Type B pancreatic cell (in vitro differentiated cells): ENCODE measurements around the gene RGS2. TPM values are rescaled to one million over a fixed set of nuclear protein-coding genes. Genes with fewer than 3 reads are reported as not detected.

Experiments used
- DNase-seq: peaks from one replicate; pipeline ENCODE4 v3.0.0; 2021; ENCODE audit warnings: mixed read lengths; ENCODE audit not compliant: unreplicated experiment; ENCODE audit errors: extremely low spot score
- H3K27ac Mint-ChIP-seq: 2 replicates; pipeline ENCODE4 v1.8.0; 2021; ENCODE audit warnings: mild to moderate bottlenecking, mixed read lengths
- H3K27me3 Mint-ChIP-seq: 2 replicates; pipeline ENCODE4 v1.8.0; 2021; ENCODE audit warnings: mixed read lengths
- H3K36me3 Mint-ChIP-seq: 2 replicates; pipeline ENCODE4 v1.8.0; 2021; ENCODE audit warnings: mixed read lengths
- H3K4me1 Mint-ChIP-seq: one replicate; pipeline ENCODE4 v1.8.0; 2021; ENCODE audit warnings: mixed read lengths; ENCODE audit not compliant: unreplicated experiment
- H3K4me3 Mint-ChIP-seq: 2 replicates; pipeline ENCODE4 v1.8.0; 2021; ENCODE audit warnings: mild to moderate bottlenecking, mixed read lengths
- H3K9me3 Mint-ChIP-seq: 2 replicates; pipeline ENCODE4 v1.8.0; 2021; ENCODE audit warnings: mixed read lengths
- CTCF ChIP-seq: fragments of 200-600 bp; sonication (generic); conservative IDR thresholded peaks from 2 replicates; pipeline ENCODE4 v1.5.0; 2021; ENCODE audit warnings: antibody characterized with exemption, mild to moderate bottlenecking
- total RNA-seq: library from RNA; stranded (reverse); gene quantifications from 2 replicates; pipeline ENCODE4 v1.2.1, GENCODE V29; 2021; ENCODE audit warnings: low replicate concordance

RGS2 gene
- total RNA-seq, 1 donor from 2014 or later, result 50.9 TPM

GRCh38 chr1:192795916-192796618 lies 12.8 kb upstream of the RGS2 start:
- H3K4me3 Mint-ChIP-seq, result no peak overlapping the region
- no peaks in the 10 kb centered on the region for H3K9me3 Mint-ChIP-seq
- H3K27me3 Mint-ChIP-seq, result no peaks in the 10 kb centered on the region
- no peak for TF ChIP-seq CTCF
- DNase-seq, result no peak
- H3K27ac Mint-ChIP-seq, result no peak overlapping the region
- H3K4me1 Mint-ChIP-seq, result no peaks in the 10 kb centered on the region
- no peaks in the 10 kb centered on the region for H3K36me3 Mint-ChIP-seq

GRCh38 chr1:192797143-192797542 lies 11.7 kb upstream of the RGS2 start:
- no peak for DNase-seq
- H3K4me3 Mint-ChIP-seq, result no peak overlapping the region
- no peak for TF ChIP-seq CTCF
- no peak overlapping the region for H3K27ac Mint-ChIP-seq
- H3K4me1 Mint-ChIP-seq, result no peaks in the 10 kb centered on the region
- H3K9me3 Mint-ChIP-seq, result no peaks in the 10 kb centered on the region
- H3K36me3 Mint-ChIP-seq, result no peaks in the 10 kb centered on the region
- H3K27me3 Mint-ChIP-seq, result no peaks in the 10 kb centered on the region

- no peak for DNase-seq
- H3K36me3 Mint-ChIP-seq, result no peaks in the 10 kb centered on the region
- no peak overlapping the region for H3K4me3 Mint-ChIP-seq
- no peak for TF ChIP-seq CTCF
- no peak overlapping the region for H3K27ac Mint-ChIP-seq
- H3K27me3 Mint-ChIP-seq, result no peaks in the 10 kb centered on the region
- no peaks in the 10 kb centered on the region for H3K4me1 Mint-ChIP-seq
- H3K9me3 Mint-ChIP-seq, result no peaks in the 10 kb centered on the region
Measured at GRCh38 chr1:192797891-192798290, 10.9 kb upstream of the RGS2 start.

GRCh38 chr1:192801451-192801850 lies 7.4 kb upstream of the RGS2 start:
- H3K36me3 Mint-ChIP-seq, result no peaks in the 10 kb centered on the region
- H3K4me3 Mint-ChIP-seq, result no peak overlapping the region
- H3K9me3 Mint-ChIP-seq, result no peaks in the 10 kb centered on the region
- H3K27me3 Mint-ChIP-seq, result no peaks in the 10 kb centered on the region
- no peak overlapping the region for H3K27ac Mint-ChIP-seq
- DNase-seq, result no peak
- no peaks in the 10 kb centered on the region for H3K4me1 Mint-ChIP-seq
- TF ChIP-seq CTCF, result no peak

- Mint-ChIP-seq H3K4me3 (no peak overlapping the region), H3K9me3 (no peaks in the 10 kb centered on the region), H3K36me3 (no peaks in the 10 kb centered on the region), H3K4me1 (peaks cover 7% of the 10 kb centered on the region), H3K27ac (no peak overlapping the region), H3K27me3 (peaks cover 2% of the 10 kb centered on the region)
- no peak for DNase-seq
- TF ChIP-seq CTCF, result no peak
Measured at GRCh38 chr1:192802406-192802805, 6.4 kb upstream of the RGS2 start.

- H3K9me3 Mint-ChIP-seq, result no peaks in the 10 kb centered on the region
- H3K4me1 Mint-ChIP-seq, result peaks cover 8% of the 10 kb centered on the region
- H3K27ac Mint-ChIP-seq, result no peak overlapping the region
- DNase-seq, result no peak
- H3K36me3 Mint-ChIP-seq, result no peaks in the 10 kb centered on the region
- TF ChIP-seq CTCF, result no peak
- peaks cover 2% of the 10 kb centered on the region for H3K27me3 Mint-ChIP-seq
- H3K4me3 Mint-ChIP-seq, result no peak overlapping the region
Measured at GRCh38 chr1:192803501-192803900, 5.3 kb upstream of the RGS2 start.
